Body of pancreas (tissue), 4 donors: ENCODE results near the gene LMX1B. TPM values are rescaled to one million over a fixed set of nuclear protein-coding genes. Genes with fewer than 3 reads are reported as not detected.

Experiments used
- ATAC-seq: fragments of 150-250 bp; one replicate; pipeline ENCODE4 v1.9.1; 2016
- DNase-seq, 4 donors: peaks; one replicate each; pipeline ENCODE4 v3.0.0-alpha.2; 2019
- H3K27ac ChIP-seq, 4 donors: fragments of 200-600 bp; sonication (generic); 1 replicate in 3 of 4; 2 replicates in 1 of 4; pipeline versions ENCODE4 v1.5.1 to v1.6.1; 2016 to 2019; ENCODE audit warnings: mild to moderate bottlenecking in 1 of 4, mixed read lengths in 1 of 4, moderate library complexity in 1 of 4
- H3K27me3 ChIP-seq, 2 donors: fragments of 200-600 bp; sonication (generic); one replicate each; pipeline ENCODE4 v1.6.0; 2016; ENCODE audit warnings: mild to moderate bottlenecking in 1 of 2
- H3K36me3 ChIP-seq, 2 donors: fragments of 200-600 bp; sonication (generic); replicated peaks in 1 of 2; 2 replicates each; pipeline ENCODE4 v1.5.1; 2016; ENCODE audit warnings: low read depth in 2 of 2; ENCODE audit not compliant: insufficient read depth in 1 of 2
- H3K4me1 ChIP-seq: fragments of 200-600 bp; sonication (generic); one replicate; pipeline ENCODE4 v1.6.0; 2016
- H3K4me3 ChIP-seq, 2 donors: fragments of 200-600 bp; sonication (generic); 1 replicate in 1 of 2; 2 replicates in 1 of 2; pipeline ENCODE4 v1.5.1; 2016 to 2019
- H3K9me3 ChIP-seq, 3 donors: fragments of 200-600 bp; sonication (generic); 1 replicate in 2 of 3; 2 replicates in 1 of 3; pipeline ENCODE4 v1.5.1; 2016
- POLR2A ChIP-seq, 3 donors: fragments of 450-650 bp; IDR thresholded peaks; one replicate each; pipeline ENCODE4 v1.6.1; 2016; ENCODE audit warnings: antibody characterized with exemption in 3 of 3, mild to moderate bottlenecking in 2 of 3
- WGBS, 2 donors: methylation state at CpG; one replicate each; pipeline ENCODE4 v1.1.5; 2017; 5-methylcytosine and 5-hydroxymethylcytosine counted together
- intact Hi-C: fragments of 100-400 bp; cut with DNase I; formaldehyde crosslinking; loops from one replicate; pipeline ENCODE4 v1.15.1; 2023
- total RNA-seq, 2 donors: library from RNA; depleted of rRNA; stranded (reverse); fragments of >200 nt; gene quantifications; one replicate each; pipeline ENCODE4 v1.1.0, GENCODE V29; 2016
- TF ChIP-seq, protein P1 (sequence below), 7 experiments: fragments of 450-650 bp in 4 of 7; fragments of 200-600 bp in 3 of 7; sonication (generic) in 3 of 7; IDR thresholded peaks; one replicate each; pipeline ENCODE4 v1.5.1; 2016 to 2019; ENCODE audit warnings: antibody characterized with exemption in 7 of 7

LMX1B gene
- total RNA-seq, 2 donors from 2014 or later, result 0.26 TPM; not detected in 1

DNA sequence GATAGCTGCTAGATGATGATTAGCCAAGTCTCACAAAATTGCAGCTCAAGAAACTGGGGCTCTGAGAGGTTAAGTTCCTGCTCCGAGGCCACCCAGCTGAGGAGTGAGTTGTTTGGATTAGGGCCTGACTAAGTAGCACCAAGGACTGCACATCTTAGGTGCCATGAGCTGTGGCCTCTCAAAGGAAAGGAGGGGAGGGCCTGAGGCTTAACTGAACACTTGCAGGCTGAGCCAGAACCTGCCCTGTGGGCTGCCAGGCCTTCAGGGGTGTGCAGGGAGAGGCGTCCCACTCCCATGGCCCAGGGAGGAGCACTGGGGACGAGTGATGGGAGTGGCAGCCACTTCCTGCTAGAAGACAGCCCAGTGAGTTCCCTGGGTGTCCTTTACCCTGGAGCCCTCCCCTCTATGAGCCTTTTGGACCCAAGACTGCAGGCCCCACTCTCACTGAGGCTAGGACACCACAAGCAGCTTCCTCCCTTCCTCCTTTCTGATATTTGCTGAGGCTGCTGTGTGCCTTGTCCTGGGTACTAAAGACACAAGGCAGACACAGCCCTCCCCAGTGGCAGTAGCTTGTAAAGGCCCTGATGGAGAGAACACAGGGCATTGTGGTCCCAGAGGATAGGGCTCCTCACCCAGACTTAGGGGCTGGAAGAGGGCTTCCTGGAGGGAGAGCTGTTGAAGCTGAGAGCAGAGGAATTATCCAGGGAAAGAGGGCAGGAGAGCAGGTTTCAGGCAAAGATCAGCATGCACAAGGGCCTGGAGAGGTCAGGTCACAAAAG is 22.1 kb downstream of the LMX1B start:
- TF ChIP-seq, protein P1, sequence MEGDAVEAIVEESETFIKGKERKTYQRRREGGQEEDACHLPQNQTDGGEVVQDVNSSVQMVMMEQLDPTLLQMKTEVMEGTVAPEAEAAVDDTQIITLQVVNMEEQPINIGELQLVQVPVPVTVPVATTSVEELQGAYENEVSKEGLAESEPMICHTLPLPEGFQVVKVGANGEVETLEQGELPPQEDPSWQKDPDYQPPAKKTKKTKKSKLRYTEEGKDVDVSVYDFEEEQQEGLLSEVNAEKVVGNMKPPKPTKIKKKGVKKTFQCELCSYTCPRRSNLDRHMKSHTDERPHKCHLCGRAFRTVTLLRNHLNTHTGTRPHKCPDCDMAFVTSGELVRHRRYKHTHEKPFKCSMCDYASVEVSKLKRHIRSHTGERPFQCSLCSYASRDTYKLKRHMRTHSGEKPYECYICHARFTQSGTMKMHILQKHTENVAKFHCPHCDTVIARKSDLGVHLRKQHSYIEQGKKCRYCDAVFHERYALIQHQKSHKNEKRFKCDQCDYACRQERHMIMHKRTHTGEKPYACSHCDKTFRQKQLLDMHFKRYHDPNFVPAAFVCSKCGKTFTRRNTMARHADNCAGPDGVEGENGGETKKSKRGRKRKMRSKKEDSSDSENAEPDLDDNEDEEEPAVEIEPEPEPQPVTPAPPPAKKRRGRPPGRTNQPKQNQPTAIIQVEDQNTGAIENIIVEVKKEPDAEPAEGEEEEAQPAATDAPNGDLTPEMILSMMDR (IDR thresholded peaks at IDR 0.05), result no peak
- no peak for TF ChIP-seq POLR2A (IDR thresholded peaks at IDR 0.05)
- H3K27me3 ChIP-seq, result peaks cover 0 to 10% of the 10 kb centered on the region in 2 donors
- DNase-seq (no peak), ATAC-seq (no peak)
- intact Hi-C loops, result no loop called here
- peaks cover 9% of the 10 kb centered on the region for H3K4me1 ChIP-seq
- H3K27ac ChIP-seq, result no peak overlapping the region
- H3K36me3 ChIP-seq, result no peaks in the 10 kb centered on the region
- no peak overlapping the region for H3K4me3 ChIP-seq
- WGBS, 2 donors, result 85 to 90% methylated on average over 2 to 3 of the region's 3 CpGs
- H3K9me3 ChIP-seq, result no peaks in the 10 kb centered on the region

DNA sequence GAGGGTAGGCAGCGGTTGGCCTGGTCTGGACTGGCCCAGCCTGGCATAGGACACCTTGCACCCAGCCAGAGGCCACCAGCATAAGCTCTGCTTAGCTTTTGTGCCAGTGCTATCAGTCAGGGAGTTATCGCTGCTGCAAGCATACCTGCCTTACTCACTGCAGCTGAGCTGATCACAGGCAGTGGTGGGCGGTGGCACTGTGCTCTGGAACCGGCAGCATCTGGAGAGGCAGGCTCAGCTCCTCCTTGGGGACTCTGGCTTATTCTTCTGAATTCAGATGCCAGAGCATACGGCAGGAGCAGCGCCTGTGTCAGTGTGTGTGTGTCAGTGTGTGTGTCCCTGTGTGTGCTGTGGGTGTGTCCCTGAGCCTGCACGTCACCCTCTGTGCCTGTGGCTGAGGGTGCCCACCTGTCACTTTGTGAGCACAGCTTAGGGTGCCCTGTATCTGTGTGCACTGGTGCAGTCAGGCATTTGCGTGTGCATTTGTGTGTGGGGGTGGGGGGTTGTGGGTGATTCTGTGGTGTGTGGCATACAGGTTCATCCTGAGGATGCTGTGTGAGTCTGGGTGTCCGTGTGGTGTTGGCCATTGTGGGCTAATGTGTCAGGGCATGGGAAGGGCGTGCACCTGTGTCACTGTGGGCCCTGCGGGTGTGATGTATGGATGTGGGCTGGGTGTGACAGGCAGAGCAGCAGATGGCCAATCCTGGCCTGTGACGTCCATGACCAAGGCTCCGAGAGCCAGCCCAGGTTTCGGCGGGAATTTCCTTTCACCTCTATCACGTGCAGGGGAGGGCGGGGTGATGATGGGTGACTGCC is 23.5 kb downstream of the LMX1B start:
- no peaks in the 10 kb centered on the region for H3K9me3 ChIP-seq
- H3K4me1 ChIP-seq, result peaks cover 17% of the 10 kb centered on the region
- TF ChIP-seq, protein P1 (IDR thresholded peaks at IDR 0.05), result no peak
- TF ChIP-seq POLR2A (IDR thresholded peaks at IDR 0.05), result no peak
- H3K27me3 ChIP-seq, result peaks cover 0 to 10% of the 10 kb centered on the region in 2 donors
- ATAC-seq, result no peak
- H3K27ac ChIP-seq, result no peak overlapping the region
- no peak for DNase-seq
- intact Hi-C loops, result no loop called here
- WGBS, 2 donors, result 13 to 38% methylated on average over 3 to 17 of the region's 17 CpGs
- H3K36me3 ChIP-seq, result no peaks in the 10 kb centered on the region
- H3K4me3 ChIP-seq, result no peak overlapping the region

DNA sequence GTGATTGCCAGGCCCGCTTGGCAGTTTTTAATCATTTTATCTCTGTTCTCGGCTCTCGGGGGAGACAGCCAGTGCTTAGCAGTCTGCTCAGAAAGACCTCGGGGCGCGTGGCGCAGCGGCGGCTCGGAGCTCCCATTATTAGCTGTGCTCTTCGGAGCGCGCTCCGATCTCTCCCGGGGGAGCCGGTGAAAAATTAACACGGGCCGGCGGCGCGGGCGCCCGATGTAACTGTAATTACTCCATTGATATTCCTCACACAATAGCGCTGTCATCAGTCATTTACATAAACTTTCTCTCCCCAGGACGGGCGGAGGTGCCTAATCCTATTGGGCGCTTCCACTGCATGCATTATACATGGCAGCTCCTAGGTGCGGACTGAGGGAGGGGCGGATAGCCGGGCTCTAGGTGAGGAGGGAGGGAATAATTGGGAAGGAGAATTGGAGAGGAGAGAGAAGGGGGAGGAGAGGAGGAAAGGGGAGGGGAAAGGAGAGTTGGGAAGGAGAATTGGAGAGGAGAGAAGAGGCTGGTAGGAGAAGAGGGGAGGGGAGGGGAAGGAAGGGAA is 24.9 kb downstream of the LMX1B start:
- 3 to 6% methylated on average over 30 of the region's 30 CpGs for WGBS, 2 donors
- no peak for TF ChIP-seq POLR2A (IDR thresholded peaks at IDR 0.05)
- TF ChIP-seq, protein P1 (IDR thresholded peaks at IDR 0.05), result no peak
- DNase-seq (peak in 1 of 4 donors; percentile 18), ATAC-seq (no peak)
- H3K27me3 ChIP-seq, result peaks cover 0 to 10% of the 10 kb centered on the region in 2 donors
- no peaks in the 10 kb centered on the region for H3K36me3 ChIP-seq
- H3K4me3 ChIP-seq, result no peak overlapping the region
- intact Hi-C loops, result no loop called here
- H3K27ac ChIP-seq, result no peak overlapping the region
- peaks cover 29% of the 10 kb centered on the region for H3K4me1 ChIP-seq
- H3K9me3 ChIP-seq, result no peaks in the 10 kb centered on the region

DNA sequence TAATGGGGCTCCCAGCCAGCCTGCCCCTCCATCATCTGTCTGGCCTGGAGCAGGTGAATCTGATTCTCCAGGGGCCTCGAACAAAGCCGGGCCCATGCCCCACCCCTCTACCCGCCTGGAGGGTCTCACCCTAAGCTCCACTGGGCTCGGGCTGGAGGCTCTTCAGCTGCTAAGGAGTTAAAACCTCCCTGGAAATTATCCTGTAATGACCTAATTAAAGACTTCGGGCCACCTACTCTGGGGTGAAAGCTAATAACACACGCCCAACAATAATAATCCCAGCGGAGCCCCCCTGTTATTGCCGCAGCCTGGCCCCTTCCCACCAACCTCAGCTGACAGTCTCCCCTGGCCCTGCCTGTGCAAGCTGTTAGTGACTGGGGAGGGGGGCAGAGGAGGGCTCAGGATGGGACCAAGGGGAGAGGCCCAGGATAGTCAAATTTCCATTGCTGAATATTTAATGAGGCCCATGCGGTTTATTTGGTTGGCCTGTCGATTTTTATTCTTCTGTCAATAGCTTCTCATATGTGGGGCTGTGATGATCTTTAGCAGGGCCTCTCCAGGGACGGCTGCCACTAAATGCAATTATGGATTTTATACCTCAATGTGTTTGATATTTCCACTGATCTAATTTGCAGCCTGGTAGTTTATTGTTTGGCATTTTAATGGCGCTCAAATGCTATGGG is 25.7 kb downstream of the LMX1B start:
- H3K36me3 ChIP-seq, result no peaks in the 10 kb centered on the region

More for the DNA sequence above, 25.7 kb downstream of the LMX1B start:
- WGBS, 2 donors, result 74 to 89% methylated on average over 6 to 10 of the region's 12 CpGs
- Histone ChIP-seq H3K9me3 (no peaks in the 10 kb centered on the region), H3K27ac (no peak overlapping the region), H3K4me1 (peaks cover 37% of the 10 kb centered on the region), H3K27me3 (peaks cover 0 to 10% of the 10 kb centered on the region in 2 donors), H3K4me3 (no peak overlapping the region)
- no peak for TF ChIP-seq POLR2A (IDR thresholded peaks at IDR 0.05)
- TF ChIP-seq, protein P1 (IDR thresholded peaks at IDR 0.05), result no peak
- ATAC-seq, result no peak
- DNase-seq, result no peak
- intact Hi-C loops, result no loop called here
